Memory B cell (primary cell): ENCODE measurements around the gene HDLBP.

Source experiments
- ATAC-seq: fragments of 150-1000 bp; cut with Tn5 transposase; 2 replicates; pipeline ENCODE4 v1.10.0; 2021; ENCODE audit warnings: low read depth, mild to moderate bottlenecking, moderate library complexity
- DNase-seq, 2 donors: peaks; one replicate each; pipeline ENCODE4 v3.0.0; 2022; ENCODE audit warnings: low spot score in 2 of 2
- H3K27ac Mint-ChIP-seq: one replicate; pipeline ENCODE4 v1.8.0; 2022; ENCODE audit warnings: mild to moderate bottlenecking, moderate library complexity, mixed read lengths
- H3K27me3 Mint-ChIP-seq: one replicate; pipeline ENCODE4 v1.8.0; 2022; ENCODE audit warnings: mixed read lengths
- H3K36me3 Mint-ChIP-seq: one replicate; pipeline ENCODE4 v1.8.0; 2022; ENCODE audit warnings: mild to moderate bottlenecking, mixed read lengths
- H3K4me1 Mint-ChIP-seq: one replicate; pipeline ENCODE4 v1.8.0; 2022; ENCODE audit warnings: mixed read lengths
- H3K4me3 Mint-ChIP-seq: one replicate; pipeline ENCODE4 v1.8.0; 2022; ENCODE audit warnings: mild to moderate bottlenecking, moderate library complexity, mixed read lengths
- H3K9me3 Mint-ChIP-seq: one replicate; pipeline ENCODE4 v1.8.0; 2022; ENCODE audit warnings: mixed read lengths

HDLBP gene

GRCh38 chr2:241224018-241224850 is 91.2 kb downstream of the HDLBP start:
- peak overlapping the region; percentile 22 for H3K27ac Mint-ChIP-seq
- H3K27me3 Mint-ChIP-seq = no peaks in the 10 kb centered on the region
- H3K36me3 Mint-ChIP-seq = peaks cover 20% of the 10 kb centered on the region
- no peak overlapping the region for H3K4me3 Mint-ChIP-seq
- no peak for ATAC-seq
- H3K4me1 Mint-ChIP-seq = peaks cover 12% of the 10 kb centered on the region
- no peaks in the 10 kb centered on the region for H3K9me3 Mint-ChIP-seq
- DNase-seq = no peak

GRCh38 chr2:241223211-241224017 is 92.1 kb downstream of the HDLBP start:
- Mint-ChIP-seq H3K27me3 (no peaks in the 10 kb centered on the region), H3K4me1 (peaks cover 15% of the 10 kb centered on the region), H3K4me3 (no peak overlapping the region), H3K36me3 (peaks cover 16% of the 10 kb centered on the region), H3K9me3 (no peaks in the 10 kb centered on the region), H3K27ac (no peak overlapping the region)
- ATAC-seq (peak; percentile 44), DNase-seq (no peak)

- H3K4me3 Mint-ChIP-seq = no peak overlapping the region
- H3K27me3 Mint-ChIP-seq = no peaks in the 10 kb centered on the region
- ATAC-seq (no peak), DNase-seq (no peak)
- no peaks in the 10 kb centered on the region for H3K9me3 Mint-ChIP-seq
- H3K4me1 Mint-ChIP-seq = peaks cover 16% of the 10 kb centered on the region
- no peak overlapping the region for H3K27ac Mint-ChIP-seq
- no peaks in the 10 kb centered on the region for H3K36me3 Mint-ChIP-seq
Measured at GRCh38 chr2:241219856-241220356, 95.6 kb downstream of the HDLBP start.

GRCh38 chr2:241219030-241219382 is 96.5 kb downstream of the HDLBP start:
- no peaks in the 10 kb centered on the region for H3K36me3 Mint-ChIP-seq
- no peak for ATAC-seq
- no peak overlapping the region for H3K27ac Mint-ChIP-seq
- no peaks in the 10 kb centered on the region for H3K27me3 Mint-ChIP-seq
- H3K9me3 Mint-ChIP-seq = no peaks in the 10 kb centered on the region
- peaks cover 10% of the 10 kb centered on the region for H3K4me1 Mint-ChIP-seq
- H3K4me3 Mint-ChIP-seq = no peak overlapping the region
- no peak for DNase-seq

GRCh38 chr2:241218131-241219029 is 97.1 kb downstream of the HDLBP start:
- Mint-ChIP-seq H3K9me3 (no peaks in the 10 kb centered on the region), H3K4me1 (peaks cover 8% of the 10 kb centered on the region), H3K27me3 (no peaks in the 10 kb centered on the region), H3K27ac (peak overlapping the region; percentile 86), H3K4me3 (peak overlapping the region; percentile 87), H3K36me3 (no peaks in the 10 kb centered on the region)
- DNase-seq (peak in 1 of 2 donors; percentile 18), ATAC-seq (peak; percentile 46)

GRCh38 chr2:241217320-241218031 is 98.0 kb downstream of the HDLBP start:
- ATAC-seq (peak; percentile 52), DNase-seq (peak; percentile 36 to 56)
- H3K27ac Mint-ChIP-seq = peak overlapping the region; percentile 62
- H3K36me3 Mint-ChIP-seq = no peaks in the 10 kb centered on the region
- peak overlapping the region; percentile 83 for H3K4me3 Mint-ChIP-seq
- no peaks in the 10 kb centered on the region for H3K27me3 Mint-ChIP-seq
- H3K4me1 Mint-ChIP-seq = peaks cover 4% of the 10 kb centered on the region
- H3K9me3 Mint-ChIP-seq = no peaks in the 10 kb centered on the region

- DNase-seq (no peak), ATAC-seq (no peak)
- Mint-ChIP-seq H3K9me3 (no peaks in the 10 kb centered on the region), H3K36me3 (no peaks in the 10 kb centered on the region), H3K27me3 (no peaks in the 10 kb centered on the region), H3K4me1 (peaks cover 4% of the 10 kb centered on the region), H3K27ac (no peak overlapping the region), H3K4me3 (peak overlapping the region; percentile 47)
Measured at GRCh38 chr2:241216211-241216761, 99.2 kb downstream of the HDLBP start.

- DNase-seq = no peak
- no peaks in the 10 kb centered on the region for H3K27me3 Mint-ChIP-seq
- no peak for ATAC-seq
- no peak overlapping the region for H3K4me3 Mint-ChIP-seq
- no peaks in the 10 kb centered on the region for H3K36me3 Mint-ChIP-seq
- no peak overlapping the region for H3K27ac Mint-ChIP-seq
- peaks cover 4% of the 10 kb centered on the region for H3K4me1 Mint-ChIP-seq
- no peaks in the 10 kb centered on the region for H3K9me3 Mint-ChIP-seq
Measured at GRCh38 chr2:241215421-241215820, 100.1 kb downstream of the HDLBP start.

GRCh38 chr2:241214766-241215165 is 100.7 kb downstream of the HDLBP start:
- H3K27ac Mint-ChIP-seq = no peak overlapping the region
- H3K4me3 Mint-ChIP-seq = no peak overlapping the region
- no peaks in the 10 kb centered on the region for H3K36me3 Mint-ChIP-seq
- peaks cover 4% of the 10 kb centered on the region for H3K4me1 Mint-ChIP-seq
- no peak for ATAC-seq
- H3K27me3 Mint-ChIP-seq = no peaks in the 10 kb centered on the region
- no peak for DNase-seq
- no peaks in the 10 kb centered on the region for H3K9me3 Mint-ChIP-seq

- Mint-ChIP-seq H3K4me1 (peaks cover 4% of the 10 kb centered on the region), H3K4me3 (no peak overlapping the region), H3K27me3 (no peaks in the 10 kb centered on the region), H3K27ac (no peak overlapping the region), H3K36me3 (no peaks in the 10 kb centered on the region), H3K9me3 (no peaks in the 10 kb centered on the region)
- DNase-seq = no peak
- no peak for ATAC-seq
Measured at GRCh38 chr2:241214209-241214608, 101.3 kb downstream of the HDLBP start.

GRCh38 chr2:241213567-241213966 is 101.9 kb downstream of the HDLBP start:
- H3K4me3 Mint-ChIP-seq = no peak overlapping the region
- peaks cover 2% of the 10 kb centered on the region for H3K4me1 Mint-ChIP-seq
- ATAC-seq (no peak), DNase-seq (no peak)
- no peaks in the 10 kb centered on the region for H3K9me3 Mint-ChIP-seq
- no peaks in the 10 kb centered on the region for H3K27me3 Mint-ChIP-seq
- H3K36me3 Mint-ChIP-seq = no peaks in the 10 kb centered on the region
- H3K27ac Mint-ChIP-seq = no peak overlapping the region

GRCh38 chr2:241213041-241213440 is 102.4 kb downstream of the HDLBP start:
- H3K4me1 Mint-ChIP-seq = no peaks in the 10 kb centered on the region
- H3K27ac Mint-ChIP-seq = no peak overlapping the region
- no peaks in the 10 kb centered on the region for H3K9me3 Mint-ChIP-seq
- peaks cover 2% of the 10 kb centered on the region for H3K27me3 Mint-ChIP-seq
- no peak for DNase-seq
- H3K36me3 Mint-ChIP-seq = no peaks in the 10 kb centered on the region
- no peak for ATAC-seq
- no peak overlapping the region for H3K4me3 Mint-ChIP-seq

- Mint-ChIP-seq H3K9me3 (no peaks in the 10 kb centered on the region), H3K27ac (no peak overlapping the region), H3K4me1 (no peaks in the 10 kb centered on the region), H3K4me3 (no peak overlapping the region), H3K36me3 (no peaks in the 10 kb centered on the region), H3K27me3 (peaks cover 2% of the 10 kb centered on the region)
- ATAC-seq (peak; percentile 27), DNase-seq (no peak)
Measured at GRCh38 chr2:241211276-241211675, 104.2 kb downstream of the HDLBP start.
